ENCODE results near the gene ROR2. TPM values are rescaled to one million over a fixed set of nuclear protein-coding genes. Genes with fewer than 3 reads are reported as not detected.
A peak's percentile ranks its signal among the peaks of the same experiment; 100 is the strongest.

Gene ROR2
- total RNA-seq, 2 donors from 2014 or later: 0.11 TPM; not detected in 1

GRCh38 chr9:91908746-91909145 is 41.3 kb downstream of the ROR2 start:
- no peaks in the 10 kb centered on the region for H3K9me3 Mint-ChIP-seq
- H3K27ac Mint-ChIP-seq: no peak overlapping the region
- H3K36me3 Mint-ChIP-seq: no peaks in the 10 kb centered on the region
- no peaks in the 10 kb centered on the region for H3K27me3 Mint-ChIP-seq
- H3K4me1 Mint-ChIP-seq (ENCODE audit: low read depth in 2 of 2): no peaks in the 10 kb centered on the region
- ATAC-seq (no peak), DNase-seq (ENCODE audit: low spot score) (no peak)
- H3K4me3 Mint-ChIP-seq: no peak overlapping the region

GRCh38 chr9:91908293-91908623 is 41.8 kb downstream of the ROR2 start:
- Mint-ChIP-seq H3K4me3 (no peak overlapping the region), H3K36me3 (no peaks in the 10 kb centered on the region), H3K4me1 (ENCODE audit: low read depth in 2 of 2) (no peaks in the 10 kb centered on the region), H3K27ac (no peak overlapping the region), H3K9me3 (no peaks in the 10 kb centered on the region), H3K27me3 (no peaks in the 10 kb centered on the region)
- ATAC-seq (no peak), DNase-seq (ENCODE audit: low spot score) (no peak)

DNA sequence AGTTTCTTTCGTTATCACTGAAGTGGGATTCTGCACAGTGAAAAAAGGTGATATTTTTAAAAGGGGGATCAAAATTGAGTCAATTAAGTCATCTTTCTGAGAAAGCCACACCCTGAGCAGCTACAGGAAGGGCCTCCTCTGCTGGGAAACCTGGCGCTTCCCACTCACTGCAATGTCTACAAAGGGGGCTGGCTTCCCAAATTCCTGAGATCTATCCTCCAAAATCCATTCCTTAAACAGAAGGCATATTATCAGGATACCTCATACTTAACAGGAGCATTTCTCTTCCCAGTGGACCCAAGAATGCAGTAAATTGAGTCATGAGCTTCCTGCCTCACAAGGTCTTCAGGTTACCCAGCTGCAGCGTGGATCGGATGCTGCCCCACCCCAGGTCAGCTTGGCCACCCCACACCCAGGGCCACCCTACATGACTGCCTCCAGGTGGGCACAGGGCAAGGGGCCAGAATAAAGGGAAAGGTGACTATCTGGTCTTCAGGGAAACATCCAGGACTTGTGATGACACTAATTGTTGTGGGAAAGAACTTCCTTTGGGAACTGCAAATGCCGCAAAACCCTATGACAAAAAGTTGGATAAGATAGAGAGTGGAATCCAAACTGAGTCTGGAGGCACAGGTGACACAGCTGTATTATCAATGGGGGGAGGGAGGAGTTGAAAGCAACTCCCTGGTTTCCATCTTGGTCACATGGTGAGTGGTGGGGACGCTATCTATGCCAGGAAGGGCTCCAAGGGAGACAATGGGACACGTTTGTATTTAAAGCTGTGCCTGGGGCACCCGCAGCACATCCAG is 42.3 kb downstream of the ROR2 start:
- DNase-seq (ENCODE audit: low spot score) (no peak), ATAC-seq (no peak)
- no peak overlapping the region for H3K27ac Mint-ChIP-seq
- H3K4me1 Mint-ChIP-seq (ENCODE audit: low read depth in 2 of 2): no peaks in the 10 kb centered on the region
- no peaks in the 10 kb centered on the region for H3K9me3 Mint-ChIP-seq
- H3K27me3 Mint-ChIP-seq: peaks cover 0 to under 1% of the 10 kb centered on the region in 2 donors
- H3K36me3 Mint-ChIP-seq: no peaks in the 10 kb centered on the region
- H3K4me3 Mint-ChIP-seq: no peak overlapping the region

- Mint-ChIP-seq H3K36me3 (no peaks in the 10 kb centered on the region), H3K4me1 (ENCODE audit: low read depth in 2 of 2) (no peaks in the 10 kb centered on the region), H3K27ac (no peak overlapping the region), H3K9me3 (no peaks in the 10 kb centered on the region), H3K27me3 (peaks cover 0 to 2% of the 10 kb centered on the region in 2 donors), H3K4me3 (no peak overlapping the region)
- DNase-seq (ENCODE audit: low spot score) (peak; percentile 71), ATAC-seq (peak; percentile 84 to 91)
Measured at GRCh38 chr9:91905991-91906469, 44.0 kb downstream of the ROR2 start.

DNA sequence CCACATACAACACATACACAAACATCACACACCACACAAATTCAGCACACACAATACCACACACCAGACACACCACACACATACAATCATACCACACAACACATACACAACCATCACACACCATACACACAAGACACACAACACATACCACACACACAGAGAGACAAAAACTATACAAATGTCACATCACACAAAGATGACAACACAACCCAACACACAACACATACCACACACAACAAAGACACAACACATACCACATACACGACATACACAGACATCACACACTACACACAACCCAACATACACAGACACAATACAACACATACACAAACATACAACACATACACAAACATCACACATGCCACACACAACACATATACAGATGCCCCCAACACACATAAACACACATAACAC is 44.8 kb downstream of the ROR2 start:
- Mint-ChIP-seq H3K4me3 (no peak overlapping the region), H3K4me1 (ENCODE audit: low read depth in 2 of 2) (no peaks in the 10 kb centered on the region), H3K27me3 (peaks cover 0 to 2% of the 10 kb centered on the region in 2 donors), H3K9me3 (no peaks in the 10 kb centered on the region), H3K27ac (no peak overlapping the region), H3K36me3 (no peaks in the 10 kb centered on the region)
- ATAC-seq: no peak
- no peak for DNase-seq (ENCODE audit: low spot score)

GRCh38 chr9:91904588-91905236 is 45.3 kb downstream of the ROR2 start:
- Mint-ChIP-seq H3K4me3 (no peak overlapping the region), H3K4me1 (ENCODE audit: low read depth in 2 of 2) (no peaks in the 10 kb centered on the region), H3K27ac (no peak overlapping the region), H3K27me3 (peaks cover 0 to 2% of the 10 kb centered on the region in 2 donors), H3K9me3 (no peaks in the 10 kb centered on the region), H3K36me3 (no peaks in the 10 kb centered on the region)
- ATAC-seq (no peak), DNase-seq (ENCODE audit: low spot score) (no peak)

- ATAC-seq: no peak
- no peak overlapping the region for H3K27ac Mint-ChIP-seq
Measured at GRCh38 chr9:91903126-91903911, 46.7 kb downstream of the ROR2 start.

DNA sequence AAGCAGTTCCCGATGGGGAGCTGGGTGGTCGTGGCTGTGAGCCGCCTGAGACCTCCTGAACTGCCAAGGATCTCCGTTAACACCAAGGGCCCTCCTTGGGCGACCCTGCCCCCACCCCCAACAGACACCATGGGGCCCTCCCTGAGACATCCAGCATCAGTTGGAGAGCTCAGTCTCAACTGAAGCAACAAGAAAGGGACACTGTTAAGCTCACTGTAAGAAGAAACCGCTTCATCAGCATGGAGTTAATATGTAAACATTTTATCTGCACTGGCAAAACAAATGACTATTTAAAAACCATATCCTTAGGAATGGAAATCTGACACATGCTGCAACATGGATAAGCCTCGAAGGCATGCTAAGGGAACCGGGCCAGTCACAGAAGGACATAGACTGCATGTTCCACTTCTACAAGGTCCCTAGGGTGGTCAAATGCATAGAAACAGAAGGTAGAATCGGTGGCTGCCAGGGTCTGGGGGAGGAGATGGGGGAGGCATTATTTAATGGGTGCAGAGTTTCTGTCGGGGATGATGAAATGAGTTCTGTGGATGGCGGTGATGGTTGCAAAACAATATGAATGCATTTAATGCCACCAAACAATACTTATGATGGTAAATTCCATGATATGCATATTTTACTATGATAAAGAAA is 47.4 kb downstream of the ROR2 start:
- Mint-ChIP-seq H3K27ac (no peak overlapping the region), H3K4me1 (ENCODE audit: low read depth in 2 of 2) (no peaks in the 10 kb centered on the region), H3K4me3 (no peak overlapping the region), H3K9me3 (no peaks in the 10 kb centered on the region), H3K27me3 (peaks cover 0 to 2% of the 10 kb centered on the region in 2 donors), H3K36me3 (no peaks in the 10 kb centered on the region)
- ATAC-seq: no peak
- no peak for DNase-seq (ENCODE audit: low spot score)

More at GRCh38 chr9:91903126-91903911, 46.7 kb downstream of the ROR2 start:
- no peaks in the 10 kb centered on the region for H3K36me3 Mint-ChIP-seq
- H3K9me3 Mint-ChIP-seq: no peaks in the 10 kb centered on the region
- no peak overlapping the region for H3K4me3 Mint-ChIP-seq
- H3K4me1 Mint-ChIP-seq (ENCODE audit: low read depth in 2 of 2): no peaks in the 10 kb centered on the region
- peaks cover 0 to 2% of the 10 kb centered on the region in 2 donors for H3K27me3 Mint-ChIP-seq
- no peak for DNase-seq (ENCODE audit: low spot score)

- no peaks in the 10 kb centered on the region for H3K4me1 Mint-ChIP-seq (ENCODE audit: low read depth in 2 of 2)
- no peak for ATAC-seq
- H3K36me3 Mint-ChIP-seq: no peaks in the 10 kb centered on the region
- no peak overlapping the region for H3K27ac Mint-ChIP-seq
- no peak overlapping the region for H3K4me3 Mint-ChIP-seq
- no peaks in the 10 kb centered on the region for H3K9me3 Mint-ChIP-seq
- no peak for DNase-seq (ENCODE audit: low spot score)
- H3K27me3 Mint-ChIP-seq: peaks cover 6 to 13% of the 10 kb centered on the region in 2 donors
Measured at GRCh38 chr9:91900797-91901177, 49.2 kb downstream of the ROR2 start.

DNA sequence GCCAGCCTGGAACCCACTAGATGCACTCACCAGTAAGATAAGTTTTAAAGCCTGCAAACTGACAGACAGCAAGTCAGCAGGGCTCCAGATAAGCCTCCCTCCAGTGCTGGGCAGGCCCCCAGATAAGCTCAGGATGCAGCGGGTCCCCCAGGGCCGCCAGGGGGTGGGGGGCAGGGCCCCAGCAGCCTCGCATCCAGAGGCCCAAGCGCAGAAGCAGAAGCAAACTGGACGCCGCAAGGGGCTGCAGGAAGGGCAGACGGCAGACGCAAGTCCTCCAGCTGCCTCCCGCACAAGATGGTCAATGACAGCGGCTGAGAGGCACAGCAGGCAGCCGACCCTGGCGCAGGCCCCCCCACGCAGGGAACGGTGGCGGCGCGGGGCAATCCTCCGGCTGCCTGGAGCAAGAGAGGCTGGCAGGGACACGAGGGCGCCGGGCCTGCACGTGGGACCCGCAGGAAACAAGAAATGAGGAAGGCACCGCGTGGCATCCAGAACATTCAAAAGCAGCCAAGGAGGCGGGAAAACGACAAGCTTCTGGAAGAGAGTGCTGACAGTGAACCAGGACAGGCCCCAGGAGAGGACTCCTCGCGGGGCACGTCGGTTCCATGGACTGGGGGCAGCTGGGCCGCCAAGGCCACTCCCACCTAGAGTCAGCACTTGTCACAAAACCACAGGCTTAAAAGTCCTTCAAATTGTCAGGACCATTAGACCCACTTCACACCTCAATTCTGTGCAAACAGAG is 49.8 kb downstream of the ROR2 start:
- H3K27ac Mint-ChIP-seq: no peak overlapping the region
- no peak for ATAC-seq
- no peaks in the 10 kb centered on the region for H3K4me1 Mint-ChIP-seq (ENCODE audit: low read depth in 2 of 2)
- peaks cover 6 to 13% of the 10 kb centered on the region in 2 donors for H3K27me3 Mint-ChIP-seq
- DNase-seq (ENCODE audit: low spot score): no peak
- no peaks in the 10 kb centered on the region for H3K9me3 Mint-ChIP-seq
- H3K4me3 Mint-ChIP-seq: no peak overlapping the region
- no peaks in the 10 kb centered on the region for H3K36me3 Mint-ChIP-seq

GRCh38 chr9:91899594-91899993 is 50.4 kb downstream of the ROR2 start:
- Mint-ChIP-seq H3K4me3 (no peak overlapping the region), H3K27me3 (peaks cover 10 to 19% of the 10 kb centered on the region in 2 donors), H3K9me3 (no peaks in the 10 kb centered on the region), H3K36me3 (no peaks in the 10 kb centered on the region), H3K27ac (no peak overlapping the region), H3K4me1 (ENCODE audit: low read depth in 2 of 2) (no peaks in the 10 kb centered on the region)
- peak in 1 of 2 donors; percentile 33 for ATAC-seq
- no peak for DNase-seq (ENCODE audit: low spot score)

GRCh38 chr9:91899219-91899563 is 50.8 kb downstream of the ROR2 start:
- no peak for DNase-seq (ENCODE audit: low spot score)
- Mint-ChIP-seq H3K36me3 (no peaks in the 10 kb centered on the region), H3K27me3 (peaks cover 11 to 23% of the 10 kb centered on the region in 2 donors), H3K9me3 (no peaks in the 10 kb centered on the region), H3K4me1 (ENCODE audit: low read depth in 2 of 2) (no peaks in the 10 kb centered on the region), H3K27ac (no peak overlapping the region), H3K4me3 (no peak overlapping the region)
- ATAC-seq: no peak

Data from natural killer cell treated with Interleukin-12 subunit alpha and Interleukin-12 subunit beta and Interleukin-15 and Interleukin-18, amount 100 ng/mL, for 72 hours (primary cell).